Esophagus (tissue), 2 donors: ENCODE measurements around the gene NT5M. TPM values are rescaled to one million over a fixed set of nuclear protein-coding genes. Genes with fewer than 3 reads are reported as not detected.

Source experiments
- H3K27ac ChIP-seq, 2 donors: one replicate each; pipeline ENCODE4 v1.5.1; 2013; ENCODE audit warnings: low read depth in 2 of 2, mild to moderate bottlenecking in 2 of 2, inconsistent platforms in 1 of 2, low read length in 1 of 2, moderate library complexity in 1 of 2
- H3K27me3 ChIP-seq, 2 donors: one replicate each; pipeline ENCODE4 v1.6.1; 2013; ENCODE audit warnings: low read length in 2 of 2, control low read depth in 1 of 2, mild to moderate bottlenecking in 1 of 2; ENCODE audit not compliant: insufficient read depth in 2 of 2, control insufficient read depth in 1 of 2
- H3K36me3 ChIP-seq, 2 donors: one replicate each; pipeline ENCODE4 v1.6.1; 2013; ENCODE audit warnings: low read length in 1 of 2; ENCODE audit not compliant: control insufficient read depth in 2 of 2, insufficient read depth in 2 of 2
- H3K4me1 ChIP-seq, 2 donors: one replicate each; pipeline ENCODE4 v1.6.1; 2013; ENCODE audit warnings: low read length in 1 of 2; ENCODE audit not compliant: control insufficient read depth in 2 of 2, insufficient read depth in 2 of 2
- H3K4me3 ChIP-seq, 2 donors: one replicate each; pipeline ENCODE4 v1.5.1; 2013; ENCODE audit warnings: low read length in 2 of 2, mild to moderate bottlenecking in 2 of 2, low read depth in 1 of 2, moderate library complexity in 1 of 2
- H3K9me3 ChIP-seq, 2 donors: one replicate each; pipeline ENCODE4 v1.6.1; 2013; ENCODE audit warnings: mild to moderate bottlenecking in 2 of 2, low read depth in 1 of 2, low read length in 1 of 2, moderate library complexity in 1 of 2; ENCODE audit not compliant: control insufficient read depth in 2 of 2, insufficient read depth in 1 of 2
- WGBS, 2 donors: extraction: QIAGEN DNeasy Blood & Tissue Kit; methylation state at CpG; one replicate each; pipeline ENCODE4 v1.1.7; 2013; 5-methylcytosine and 5-hydroxymethylcytosine counted together
- polyA plus RNA-seq, 2 donors: library from polyadenylated mRNA; stranded (reverse); fragments of 200-250 nt; gene quantifications; one replicate each; pipeline ENCODE4 v1.2.3, GENCODE V29; 2013
- donor health status: healthy with polysubstance abuse.
- donor health status: Bipolar disorder and iron deficiency.

The NT5M gene
- polyA plus RNA-seq, 2 donors: 2.1 to 2.4 TPM

DNA sequence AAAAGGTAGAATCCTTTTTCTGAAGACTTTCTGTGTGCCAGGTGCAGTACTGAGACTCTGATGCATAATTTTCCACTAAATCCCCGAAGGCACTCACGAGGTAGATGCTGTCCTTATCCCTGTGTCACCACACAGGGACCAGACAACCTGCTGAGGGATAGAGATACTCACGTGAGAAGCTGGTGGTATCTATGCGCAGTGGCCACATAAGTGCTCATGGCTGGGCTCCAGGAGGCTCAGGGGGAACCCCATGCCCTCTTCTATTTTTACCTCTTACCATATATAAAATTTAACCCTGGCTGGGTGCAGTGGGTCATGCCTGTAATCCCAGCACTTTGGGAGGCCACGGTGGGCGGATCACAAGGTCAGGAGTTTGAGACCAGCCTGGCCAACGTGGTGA lies 38.3 kb downstream of the NT5M start:
- no peak overlapping the region for H3K27ac ChIP-seq
- H3K4me3 ChIP-seq: no peak overlapping the region
- peaks cover 0 to 3% of the 10 kb centered on the region in 2 donors for H3K9me3 ChIP-seq
- no peaks in the 10 kb centered on the region for H3K36me3 ChIP-seq
- no peaks in the 10 kb centered on the region for H3K27me3 ChIP-seq
- no peaks in the 10 kb centered on the region for H3K4me1 ChIP-seq
- 92 to 94% methylated on average over 7 of the region's 7 CpGs for WGBS, 2 donors

DNA sequence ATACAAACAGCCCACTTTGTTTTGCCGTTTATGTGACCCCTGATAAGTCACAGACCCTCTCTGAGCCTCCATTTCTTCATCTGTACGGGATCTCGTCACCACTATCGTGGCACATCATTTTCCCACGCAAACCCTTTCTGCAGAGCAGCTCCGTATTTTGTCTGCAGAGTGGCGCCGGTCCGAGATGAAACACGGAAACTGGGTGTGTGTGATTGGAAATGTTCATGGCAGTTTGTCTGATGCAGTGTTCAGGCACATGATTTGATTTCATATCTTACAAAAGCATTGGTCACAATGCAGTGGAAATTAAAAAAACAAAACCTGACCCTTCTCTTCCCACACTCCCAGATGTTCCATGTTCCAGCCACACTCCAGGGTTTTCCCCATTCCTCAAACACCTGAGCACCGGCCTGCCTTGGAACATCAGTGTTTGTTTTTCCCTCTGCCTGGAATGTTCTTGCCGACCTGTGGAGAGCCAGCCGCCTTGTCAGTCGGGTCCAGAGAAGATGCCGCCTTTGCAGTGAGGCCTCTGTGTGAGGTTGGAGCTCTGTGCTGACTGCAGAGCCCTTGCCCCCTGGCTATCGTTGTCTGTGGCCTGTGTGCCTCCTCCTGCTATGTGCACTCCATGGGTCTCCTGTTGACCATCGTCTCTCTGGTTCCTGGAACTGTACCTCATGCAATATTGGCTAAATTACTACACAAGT lies 39.2 kb downstream of the NT5M start:
- H3K4me3 ChIP-seq: no peak overlapping the region
- 79 to 83% methylated on average over 17 of the region's 17 CpGs for WGBS, 2 donors
- no peaks in the 10 kb centered on the region for H3K4me1 ChIP-seq
- peaks cover 0 to 3% of the 10 kb centered on the region in 2 donors for H3K9me3 ChIP-seq
- no peak overlapping the region for H3K27ac ChIP-seq
- no peaks in the 10 kb centered on the region for H3K27me3 ChIP-seq
- H3K36me3 ChIP-seq: no peaks in the 10 kb centered on the region

DNA sequence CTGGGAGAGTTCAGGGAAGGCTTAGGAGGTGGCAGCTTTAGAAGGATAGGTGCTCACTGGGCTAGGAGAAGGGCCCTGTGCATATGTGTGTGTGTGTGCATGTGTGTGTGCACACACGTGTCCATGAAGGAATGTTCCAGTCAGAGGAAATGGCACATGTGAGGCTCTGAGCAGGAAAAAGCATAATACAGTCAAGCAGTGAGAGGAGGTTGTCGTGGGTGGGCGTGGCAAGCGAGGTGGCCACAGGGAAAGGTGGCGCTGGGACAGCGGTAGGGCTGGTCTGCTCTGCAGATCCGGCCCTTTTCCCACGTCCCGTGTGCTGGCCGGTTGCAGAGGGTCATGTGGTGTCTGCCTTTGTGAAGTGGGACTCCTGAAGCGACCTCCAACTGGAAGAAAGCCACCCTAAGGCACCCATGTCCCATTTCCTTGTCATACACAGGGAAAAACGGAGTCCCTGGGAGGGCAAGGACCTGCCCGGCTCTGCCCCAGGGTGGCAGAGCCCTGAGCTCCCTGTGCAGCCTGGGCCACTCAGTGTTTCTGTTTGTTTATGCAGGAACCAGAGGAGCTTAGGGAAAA lies 40.1 kb downstream of the NT5M start:
- no peaks in the 10 kb centered on the region for H3K4me1 ChIP-seq
- 84 to 87% methylated on average over 13 of the region's 13 CpGs for WGBS, 2 donors
- no peaks in the 10 kb centered on the region for H3K36me3 ChIP-seq
- peaks cover 0 to 3% of the 10 kb centered on the region in 2 donors for H3K9me3 ChIP-seq
- no peak overlapping the region for H3K27ac ChIP-seq
- no peaks in the 10 kb centered on the region for H3K27me3 ChIP-seq
- H3K4me3 ChIP-seq: no peak overlapping the region

DNA sequence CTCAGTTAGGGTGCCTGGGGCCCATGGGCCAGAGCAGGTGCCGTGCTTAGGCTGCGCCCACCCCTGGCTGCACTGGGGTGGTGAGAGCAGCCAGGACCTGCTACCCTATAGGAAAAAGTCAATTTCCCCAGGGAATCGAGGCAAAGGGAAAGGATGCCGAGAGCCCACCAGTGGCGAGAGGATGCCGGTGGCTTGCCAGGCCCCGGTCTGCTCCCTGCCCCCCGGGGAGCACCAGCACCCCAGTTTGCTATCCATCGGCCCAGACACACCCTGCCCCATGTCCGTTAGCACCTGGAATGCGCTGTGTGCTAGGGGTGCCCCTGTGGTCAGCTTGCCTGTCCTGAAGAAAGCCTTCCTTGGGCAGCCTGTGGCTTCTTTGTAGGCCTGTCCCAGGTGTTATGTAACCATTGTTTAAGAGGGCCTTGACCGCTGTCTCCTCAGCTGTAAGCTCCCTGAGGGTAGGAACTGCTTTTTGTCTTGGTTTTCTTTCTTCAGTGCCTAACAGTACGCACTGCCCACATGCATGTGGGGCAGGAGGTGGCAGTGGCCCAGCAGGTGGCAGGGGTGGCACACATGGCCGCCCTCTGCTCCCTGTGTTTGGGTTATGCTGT lies 40.8 kb downstream of the NT5M start:
- H3K27me3 ChIP-seq: no peaks in the 10 kb centered on the region
- no peaks in the 10 kb centered on the region for H3K36me3 ChIP-seq
- peaks cover 0 to 3% of the 10 kb centered on the region in 2 donors for H3K9me3 ChIP-seq
- WGBS, 2 donors: 93 to 95% methylated on average over 14 of the region's 14 CpGs
- H3K4me1 ChIP-seq: no peaks in the 10 kb centered on the region
- H3K27ac ChIP-seq: no peak overlapping the region
- H3K4me3 ChIP-seq: no peak overlapping the region

DNA sequence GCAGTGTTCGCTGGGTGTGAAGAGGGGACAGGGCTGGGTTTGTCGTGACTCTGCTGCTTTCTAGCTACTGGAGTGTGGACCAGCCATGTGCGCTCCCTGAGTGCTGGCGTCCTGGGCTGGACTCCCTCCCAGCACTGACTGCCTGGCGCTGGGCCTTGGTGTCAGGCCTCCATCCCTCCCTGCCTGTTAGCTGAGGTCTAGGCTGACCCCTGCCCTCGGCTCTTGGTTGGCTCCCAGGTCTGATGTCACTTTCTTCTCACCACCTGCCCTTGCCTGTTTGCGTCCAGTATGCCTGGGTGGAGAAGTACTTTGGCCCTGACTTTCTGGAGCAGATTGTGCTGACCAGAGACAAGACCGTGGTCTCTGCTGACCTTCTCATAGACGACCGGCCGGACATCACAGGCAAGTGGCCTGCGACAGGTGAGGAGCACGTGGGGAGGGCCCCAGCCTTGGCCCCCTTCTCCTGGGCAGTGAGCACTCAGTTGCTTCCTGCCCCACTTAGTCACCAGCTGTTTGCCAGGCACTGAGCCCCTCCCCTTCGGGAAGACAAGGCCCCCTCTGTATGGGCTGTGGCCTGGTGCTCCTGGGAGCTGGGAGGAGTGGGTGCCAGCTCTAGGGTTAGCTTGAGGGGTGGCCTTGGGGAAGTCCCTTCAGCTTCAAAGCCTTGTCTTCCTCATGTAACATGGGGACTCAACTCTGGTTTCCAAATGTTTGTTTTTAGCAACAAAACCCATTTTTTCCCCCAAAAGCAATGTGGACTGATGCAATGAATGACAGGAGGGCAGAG lies 41.5 kb downstream of the NT5M start:
- 89 to 92% methylated on average over 14 of the region's 14 CpGs for WGBS, 2 donors
- Histone ChIP-seq H3K9me3 (peaks cover 0 to 3% of the 10 kb centered on the region in 2 donors), H3K36me3 (no peaks in the 10 kb centered on the region), H3K27me3 (no peaks in the 10 kb centered on the region), H3K4me3 (no peak overlapping the region), H3K4me1 (no peaks in the 10 kb centered on the region), H3K27ac (no peak overlapping the region)

DNA sequence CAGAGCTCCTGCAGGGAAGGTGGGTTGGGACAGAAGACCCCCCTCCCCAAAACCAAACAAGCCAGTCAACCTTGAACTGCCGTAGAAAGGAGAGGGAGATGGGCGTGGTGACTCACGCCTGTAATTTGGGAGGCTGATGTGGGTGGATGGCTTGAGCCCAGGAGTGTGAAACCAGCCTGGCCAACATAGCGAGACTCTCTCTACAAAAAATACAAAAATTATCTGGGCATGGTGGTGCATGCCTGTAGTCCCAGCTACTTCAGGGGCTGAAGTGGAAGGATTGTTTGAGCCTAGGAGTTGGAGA lies 42.1 kb downstream of the NT5M start:
- Histone ChIP-seq H3K4me1 (no peaks in the 10 kb centered on the region), H3K36me3 (no peaks in the 10 kb centered on the region), H3K9me3 (peaks cover 0 to 3% of the 10 kb centered on the region in 2 donors), H3K27me3 (no peaks in the 10 kb centered on the region), H3K27ac (no peak overlapping the region), H3K4me3 (no peak overlapping the region)
- WGBS, 2 donors: 75 to 77% methylated on average over 4 of the region's 4 CpGs

DNA sequence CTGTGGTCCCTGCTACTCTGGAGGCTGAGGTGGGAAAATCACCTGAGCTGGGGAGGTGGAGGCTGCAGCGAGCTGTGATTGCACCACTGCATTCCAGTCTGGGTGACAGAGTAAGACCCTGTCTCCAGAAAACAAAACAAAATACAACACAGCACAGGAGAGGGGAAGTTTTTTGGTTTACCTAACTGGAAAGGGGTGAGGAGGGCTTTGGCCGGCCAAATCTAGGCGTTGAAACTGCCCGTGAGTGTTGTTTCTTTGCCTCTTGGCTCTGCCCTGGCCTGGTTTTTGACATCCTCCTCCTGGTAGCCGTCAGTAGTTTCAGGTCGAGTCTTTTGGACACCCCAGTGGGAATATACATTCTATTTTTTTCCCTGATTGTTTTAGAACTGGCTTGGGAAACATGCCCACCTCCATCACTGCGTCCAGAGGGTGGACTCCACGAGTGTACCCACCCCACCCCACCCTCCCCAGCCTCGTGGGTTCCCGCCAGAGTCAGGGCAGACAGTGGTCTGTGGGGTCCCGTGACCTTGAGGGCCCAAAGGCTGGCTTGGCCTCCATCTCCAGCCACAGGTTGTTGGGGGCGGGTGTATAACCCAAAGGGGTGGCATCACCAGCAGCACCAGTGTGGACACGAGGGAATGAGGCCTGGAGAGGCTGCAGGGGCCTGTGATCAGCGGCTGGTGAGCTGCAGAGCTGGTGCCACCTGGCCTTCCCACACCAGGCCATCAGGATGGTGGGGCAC lies 42.7 kb downstream of the NT5M start:
- Histone ChIP-seq H3K4me3 (no peak overlapping the region), H3K9me3 (peaks cover 0 to 3% of the 10 kb centered on the region in 2 donors)
- WGBS, 2 donors: 90% methylated on average over 14 of the region's 14 CpGs

DNA sequence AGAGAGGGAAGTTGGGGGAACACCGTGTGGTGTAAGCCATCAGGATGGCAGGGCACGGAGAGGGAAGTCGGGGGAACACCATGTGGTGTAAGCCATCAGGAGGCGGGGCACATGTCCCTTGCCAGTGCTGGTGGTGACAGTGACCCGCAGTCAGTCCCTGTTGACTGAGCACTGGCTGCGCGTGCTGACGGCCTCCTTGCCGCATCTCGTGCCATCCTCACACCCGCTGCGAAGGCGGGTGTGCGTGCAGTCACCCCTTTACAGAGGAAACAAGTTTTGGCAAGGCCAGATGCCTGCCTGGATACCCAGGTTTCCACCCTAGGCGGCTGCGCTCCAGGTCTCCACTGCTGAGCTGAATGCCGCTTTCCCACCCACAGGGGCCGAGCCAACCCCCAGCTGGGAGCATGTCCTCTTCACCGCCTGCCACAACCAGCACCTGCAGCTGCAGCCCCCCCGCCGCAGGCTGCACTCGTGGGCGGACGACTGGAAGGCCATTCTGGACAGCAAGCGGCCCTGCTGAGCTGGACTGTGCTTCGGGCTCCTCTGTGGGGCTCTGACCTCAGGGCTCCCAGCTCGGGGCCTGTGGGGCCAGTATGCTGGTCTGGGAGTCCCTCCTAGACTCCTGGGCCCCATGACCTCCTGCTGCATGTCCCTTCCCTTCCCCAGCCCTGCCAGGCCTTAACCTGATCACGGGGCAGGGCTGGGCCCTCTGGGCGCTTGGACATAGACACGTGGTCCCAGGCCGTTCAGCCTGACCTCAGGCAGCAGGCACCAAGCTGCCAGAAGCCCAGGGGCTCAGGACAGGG lies 43.5 kb downstream of the NT5M start:
- 88 to 92% methylated on average over 31 of the region's 31 CpGs for WGBS, 2 donors
- no peaks in the 10 kb centered on the region for H3K36me3 ChIP-seq

More for the DNA sequence above, 42.7 kb downstream of the NT5M start:
- H3K27ac ChIP-seq: no peak overlapping the region
- H3K36me3 ChIP-seq: no peaks in the 10 kb centered on the region
- no peaks in the 10 kb centered on the region for H3K27me3 ChIP-seq
- no peaks in the 10 kb centered on the region for H3K4me1 ChIP-seq

More for the DNA sequence above, 43.5 kb downstream of the NT5M start:
- Histone ChIP-seq H3K9me3 (peaks cover 0 to 3% of the 10 kb centered on the region in 2 donors), H3K4me3 (no peak overlapping the region), H3K27me3 (no peaks in the 10 kb centered on the region), H3K4me1 (no peaks in the 10 kb centered on the region), H3K27ac (no peak overlapping the region)
